HT1080 (cell line): Measurements from ENCODE around the gene ITSN2. TPM values are rescaled to one million over a fixed set of nuclear protein-coding genes. Genes with fewer than 3 reads are reported as not detected.

Experiments used
- DNase-seq: peaks from one replicate; pipeline ENCODE4 v3.0.0-alpha.2; 2015; ENCODE audit warnings: low read depth
- total RNA-seq: library from RNA; depleted of rRNA; stranded (reverse); fragments of >200 nt; shearing (Covaris generic); gene quantifications from 2 replicates; pipeline ENCODE4 v1.2.3, GENCODE V29; 2014

Gene ITSN2
- total RNA-seq, 1 experiment from 2014 or later: 29.9 TPM

GRCh38 chr2:24336811-24337210 is 23.5 kb downstream of the ITSN2 start:
- no peak for DNase-seq

- no peak for DNase-seq
Measured at GRCh38 chr2:24334245-24334633, 26.1 kb downstream of the ITSN2 start.

GRCh38 chr2:24332791-24333540 is 27.4 kb downstream of the ITSN2 start:
- DNase-seq: no peak

GRCh38 chr2:24330161-24330560 is 30.2 kb downstream of the ITSN2 start:
- DNase-seq: no peak

- no peak for DNase-seq
Measured at GRCh38 chr2:24329700-24330099, 30.6 kb downstream of the ITSN2 start.

- no peak for DNase-seq
Measured at GRCh38 chr2:24328010-24328409, 32.3 kb downstream of the ITSN2 start.

GRCh38 chr2:24317491-24317920 is 42.8 kb downstream of the ITSN2 start:
- peak; percentile 6 for DNase-seq

- no peak for DNase-seq
Measured at GRCh38 chr2:24315669-24316068, 44.7 kb downstream of the ITSN2 start.

GRCh38 chr2:24313744-24314632 is 46.3 kb downstream of the ITSN2 start:
- DNase-seq: peak; percentile 33

GRCh38 chr2:24307961-24308360 is 52.4 kb downstream of the ITSN2 start:
- DNase-seq: no peak

- no peak for DNase-seq
Measured at GRCh38 chr2:24304631-24305030, 55.7 kb downstream of the ITSN2 start.

GRCh38 chr2:24304098-24304497 is 56.2 kb downstream of the ITSN2 start:
- no peak for DNase-seq

- no peak for DNase-seq
Measured at GRCh38 chr2:24301599-24301998, 58.7 kb downstream of the ITSN2 start.

- DNase-seq: no peak
Measured at GRCh38 chr2:24297663-24298062, 62.7 kb downstream of the ITSN2 start.

- DNase-seq: no peak
Measured at GRCh38 chr2:24287171-24287570, 73.2 kb downstream of the ITSN2 start.

GRCh38 chr2:24285484-24286152 is 74.7 kb downstream of the ITSN2 start:
- DNase-seq: no peak

GRCh38 chr2:24280645-24281044 is 79.7 kb downstream of the ITSN2 start:
- no peak for DNase-seq

GRCh38 chr2:24280161-24280560 is 80.2 kb downstream of the ITSN2 start:
- DNase-seq: no peak

- no peak for DNase-seq
Measured at GRCh38 chr2:24276349-24276899, 83.9 kb downstream of the ITSN2 start.

GRCh38 chr2:24274809-24275208 is 85.5 kb downstream of the ITSN2 start:
- no peak for DNase-seq

- DNase-seq: no peak
Measured at GRCh38 chr2:24273598-24273997, 86.7 kb downstream of the ITSN2 start.

- no peak for DNase-seq
Measured at GRCh38 chr2:24272907-24273306, 87.4 kb downstream of the ITSN2 start.
